D721Med (cell line): Measurements from ENCODE around the gene MVB12B.
"Not testable (repeated sequence)": the region's sequence is repeated elsewhere in the genome, so short reads cannot be mapped to it uniquely, and the experiment has no call there.

ENCODE experiments used
- DNase-seq: peaks from one replicate; pipeline ENCODE4 v3.0.0; 2011; ENCODE audit warnings: low spot score; ENCODE audit not compliant: insufficient read length
- FAIRE-seq: peaks from 2 replicates; lab custom pipeline; 2011; peaks lifted over from hg19 to GRCh38; lab: Jason Lieb, UNC
- TF ChIP-seq, protein P1 (sequence below): IDR thresholded peaks from 2 replicates; pipeline ENCODE4 v1.5.1; 2012; ENCODE audit warnings: mild to moderate bottlenecking, control low read depth; ENCODE audit not compliant: insufficient read depth; ENCODE audit errors: missing control alignments

Gene MVB12B

DNA sequence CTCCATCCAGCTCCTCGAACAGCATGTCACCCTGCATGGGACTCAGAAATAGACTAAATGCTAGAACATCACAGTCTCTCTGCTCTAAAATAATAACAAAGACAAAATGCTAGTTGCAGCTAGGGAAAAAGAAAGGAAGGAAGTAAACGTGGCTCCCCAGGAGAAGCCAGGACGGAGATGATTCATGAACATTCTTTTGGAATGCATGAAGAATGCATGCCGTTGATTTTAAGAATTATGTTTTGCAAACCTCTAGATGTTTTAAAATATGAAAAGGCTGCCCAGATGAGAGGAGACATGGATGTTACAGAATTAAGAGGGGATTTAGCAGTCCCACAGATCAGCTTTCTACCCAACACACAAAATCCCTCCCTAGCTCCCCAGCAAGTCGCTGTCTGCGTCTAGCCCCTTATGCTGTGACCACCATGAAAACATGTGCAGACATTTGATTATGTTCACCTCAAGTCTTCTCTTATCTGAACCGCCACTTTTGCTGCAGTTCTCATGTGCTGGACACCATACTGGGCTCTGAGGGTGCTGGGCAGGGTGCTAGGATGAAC, 147.7 kb downstream of the MVB12B start:
- no peak for FAIRE-seq
- DNase-seq: no peak
- TF ChIP-seq, protein P1, sequence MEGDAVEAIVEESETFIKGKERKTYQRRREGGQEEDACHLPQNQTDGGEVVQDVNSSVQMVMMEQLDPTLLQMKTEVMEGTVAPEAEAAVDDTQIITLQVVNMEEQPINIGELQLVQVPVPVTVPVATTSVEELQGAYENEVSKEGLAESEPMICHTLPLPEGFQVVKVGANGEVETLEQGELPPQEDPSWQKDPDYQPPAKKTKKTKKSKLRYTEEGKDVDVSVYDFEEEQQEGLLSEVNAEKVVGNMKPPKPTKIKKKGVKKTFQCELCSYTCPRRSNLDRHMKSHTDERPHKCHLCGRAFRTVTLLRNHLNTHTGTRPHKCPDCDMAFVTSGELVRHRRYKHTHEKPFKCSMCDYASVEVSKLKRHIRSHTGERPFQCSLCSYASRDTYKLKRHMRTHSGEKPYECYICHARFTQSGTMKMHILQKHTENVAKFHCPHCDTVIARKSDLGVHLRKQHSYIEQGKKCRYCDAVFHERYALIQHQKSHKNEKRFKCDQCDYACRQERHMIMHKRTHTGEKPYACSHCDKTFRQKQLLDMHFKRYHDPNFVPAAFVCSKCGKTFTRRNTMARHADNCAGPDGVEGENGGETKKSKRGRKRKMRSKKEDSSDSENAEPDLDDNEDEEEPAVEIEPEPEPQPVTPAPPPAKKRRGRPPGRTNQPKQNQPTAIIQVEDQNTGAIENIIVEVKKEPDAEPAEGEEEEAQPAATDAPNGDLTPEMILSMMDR: no peak

DNA sequence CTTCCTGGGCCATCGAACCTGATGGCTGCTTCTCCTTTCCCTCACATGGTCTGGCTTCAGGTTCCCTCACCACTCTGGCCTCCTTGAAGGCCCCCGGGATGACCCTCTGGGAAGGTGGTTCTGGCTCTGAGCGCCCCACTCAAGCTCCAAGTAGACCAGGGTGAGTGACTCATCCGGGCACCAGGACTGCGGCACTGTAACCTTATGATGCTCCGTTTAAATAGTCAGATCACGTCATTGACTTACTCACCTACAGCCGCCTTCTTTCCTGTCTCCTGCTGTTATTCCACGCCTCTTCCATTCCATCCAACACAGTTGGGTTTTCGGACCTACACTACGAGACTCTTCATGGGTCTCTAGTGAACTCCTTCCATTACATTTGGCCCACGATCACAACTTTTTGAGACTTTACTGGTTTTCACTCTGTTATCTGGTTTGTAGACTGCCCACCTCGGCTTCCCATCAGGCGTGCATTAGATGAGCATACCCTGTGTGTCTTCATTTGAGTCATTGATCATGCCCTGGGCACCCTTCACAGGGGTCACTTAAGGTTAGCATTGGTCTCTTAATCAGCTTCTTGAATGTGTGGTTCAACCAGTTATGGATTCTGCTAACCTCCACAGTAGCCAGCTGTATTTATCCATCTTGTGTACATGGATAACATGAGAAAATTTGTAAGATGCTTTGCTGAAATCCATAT, 148.3 kb downstream of the MVB12B start:
- TF ChIP-seq, protein P1: no peak
- DNase-seq (no peak), FAIRE-seq (no peak)

DNA sequence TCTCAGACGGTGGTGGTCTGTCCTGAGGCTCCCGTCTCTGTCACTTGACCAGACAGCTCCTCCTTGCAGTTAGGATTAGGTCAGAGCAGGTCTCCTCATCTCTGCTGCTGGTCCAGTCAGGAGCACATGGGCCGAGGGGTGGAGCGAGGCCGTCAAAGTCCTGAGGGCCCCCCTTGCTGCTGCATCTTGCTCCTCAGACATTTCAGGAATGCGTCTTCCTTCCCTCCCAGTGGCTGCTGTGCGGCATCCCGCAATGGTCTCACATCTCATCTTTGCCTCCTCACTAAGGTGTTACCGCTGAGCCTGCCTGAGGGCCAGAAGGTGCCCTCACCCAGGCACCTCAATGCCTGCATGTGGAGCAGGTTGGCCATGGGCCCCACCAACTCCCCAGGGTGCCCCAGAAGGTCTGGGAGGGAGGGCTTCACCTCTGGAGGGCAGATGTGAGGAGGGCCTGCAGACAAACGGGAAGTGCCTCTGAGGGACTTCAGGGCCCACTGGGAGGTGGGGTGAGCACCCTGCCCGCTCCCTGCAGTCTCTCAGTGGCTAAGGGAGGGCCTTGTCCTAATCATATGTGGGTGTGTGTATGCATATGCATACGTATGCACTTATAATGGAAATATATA, 149.4 kb downstream of the MVB12B start:
- DNase-seq (no peak), FAIRE-seq (no peak)
- TF ChIP-seq, protein P1: no peak

DNA sequence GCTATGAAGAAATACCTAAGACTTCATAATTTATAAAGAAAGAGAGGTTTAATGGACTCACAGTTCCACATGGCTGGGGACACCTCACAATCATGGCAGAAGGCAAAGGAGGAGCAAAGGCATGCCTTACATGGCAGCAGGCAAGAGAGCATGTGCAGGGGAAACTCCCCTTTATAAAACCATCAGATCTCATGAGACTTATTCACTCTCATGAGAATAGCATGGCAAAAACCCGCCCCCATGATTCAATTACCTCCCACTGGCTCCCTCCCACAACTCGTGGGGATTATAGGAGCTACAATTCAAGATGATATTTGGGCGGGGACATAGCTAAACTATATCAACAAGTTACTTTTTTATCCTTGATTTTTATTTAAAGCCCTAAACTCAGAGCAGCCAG, 150.8 kb downstream of the MVB12B start:
- not testable (repeated sequence) for DNase-seq, FAIRE-seq

DNA sequence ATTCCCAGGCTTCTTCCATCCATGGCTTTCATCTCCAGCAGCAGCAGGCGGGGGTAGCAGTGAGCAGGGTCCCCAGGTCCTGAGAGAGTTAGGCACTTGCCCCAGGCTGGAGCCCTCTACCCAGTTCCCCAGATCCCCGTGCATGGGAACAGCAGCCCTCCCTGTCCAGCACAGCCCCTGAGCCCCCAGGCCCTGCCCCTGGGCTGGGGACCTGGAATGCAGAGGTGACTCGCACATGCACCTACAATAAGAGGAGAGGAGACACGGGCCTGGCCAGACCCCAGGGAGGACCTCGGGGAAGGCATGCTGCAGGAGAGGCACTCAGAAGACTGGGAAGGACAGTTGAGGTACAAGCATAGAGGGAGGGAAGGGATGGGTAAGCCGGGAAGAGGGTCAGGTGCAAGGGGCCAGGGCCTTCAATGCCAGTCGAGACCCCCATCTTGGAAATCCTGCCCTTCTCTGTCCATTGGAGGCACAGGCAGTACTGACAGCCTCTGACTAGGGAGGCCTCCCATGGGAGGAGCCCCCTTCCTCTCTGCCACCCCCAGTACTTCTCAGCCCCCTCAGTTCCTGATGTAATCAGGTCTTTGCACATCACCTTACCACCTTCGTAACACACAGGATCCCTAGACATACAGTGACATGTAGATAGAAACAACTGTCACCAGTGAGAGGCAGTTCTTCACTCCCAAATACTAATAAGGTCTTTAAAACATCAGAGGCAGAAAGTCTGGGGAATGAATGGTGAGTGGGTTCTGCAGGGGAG, 151.8 kb downstream of the MVB12B start:
- TF ChIP-seq, protein P1: no peak
- DNase-seq (no peak), FAIRE-seq (no peak)

DNA sequence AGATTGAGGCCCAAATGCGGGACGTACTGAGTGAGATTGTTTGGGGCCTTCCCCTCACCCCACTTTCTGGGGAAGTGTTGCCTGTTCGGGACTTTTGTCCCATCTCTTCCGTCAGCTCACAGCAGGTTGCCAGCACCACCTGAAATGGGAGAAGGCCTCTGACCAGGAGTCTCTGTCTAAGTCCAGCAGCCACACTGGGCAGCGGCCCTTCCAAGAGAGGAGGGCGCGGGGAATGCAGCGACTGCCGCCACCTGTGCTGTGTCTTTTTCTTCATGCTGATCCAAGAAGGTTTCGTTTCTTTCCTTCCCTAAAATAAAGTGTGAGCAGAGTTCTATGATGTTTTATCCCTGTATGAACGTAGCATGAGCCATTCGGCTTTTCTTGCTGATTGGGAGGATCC, 152.9 kb downstream of the MVB12B start:
- TF ChIP-seq, protein P1: no peak
- DNase-seq (no peak), FAIRE-seq (no peak)

DNA sequence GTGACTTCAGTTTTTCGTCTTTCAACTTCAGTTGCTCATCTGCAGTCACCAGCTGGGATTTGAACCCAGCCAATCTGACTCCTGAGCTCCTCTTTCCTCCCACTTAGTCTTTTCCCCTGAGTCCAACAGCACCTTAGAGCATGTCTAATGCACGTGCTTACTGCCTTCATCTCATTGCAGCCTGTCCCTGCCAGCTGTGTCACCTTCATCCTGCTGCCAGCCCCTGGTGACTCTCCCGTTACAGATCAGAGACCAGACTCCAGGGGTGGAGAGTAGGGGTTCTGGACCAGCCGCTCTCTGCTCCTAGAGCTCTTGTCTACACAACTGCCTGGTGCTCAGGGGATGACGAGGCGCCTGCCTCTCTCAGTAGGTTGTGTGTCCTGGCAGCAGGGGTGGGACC, 154.2 kb downstream of the MVB12B start:
- no peak for FAIRE-seq
- TF ChIP-seq, protein P1: no peak

More for the DNA sequence above, 154.2 kb downstream of the MVB12B start:
- DNase-seq: no peak
